Prostate gland (tissue), 2 donors: ENCODE results near the gene NCK1. TPM values are rescaled to one million over a fixed set of nuclear protein-coding genes. Genes with fewer than 3 reads are reported as not detected.

Experiments used
- DNase-seq: peaks from one replicate; pipeline ENCODE4 v3.0.0-alpha.2; 2019; ENCODE audit warnings: low spot score
- H3K27ac ChIP-seq, 2 donors: fragments of 200-600 bp; sonication (generic); 2 replicates each; pipeline ENCODE4 v1.5.1; 2017 to 2019
- H3K27me3 ChIP-seq: fragments of 200-600 bp; sonication (generic); replicated peaks from 2 replicates; pipeline ENCODE4 v1.5.1; 2019; ENCODE audit not compliant: insufficient read depth
- H3K36me3 ChIP-seq, 2 donors: fragments of 200-600 bp; sonication (generic); 1 replicate in 1 of 2; 2 replicates in 1 of 2; pipeline versions ENCODE4 v1.5.1 to v1.8.1; 2017 to 2019
- H3K4me1 ChIP-seq: fragments of 200-600 bp; sonication (generic); replicated peaks from 2 replicates; pipeline ENCODE4 v1.5.1; 2019
- H3K4me3 ChIP-seq, 2 donors: fragments of 200-600 bp; sonication (generic); 2 replicates each; pipeline ENCODE4 v1.5.1; 2017 to 2019
- H3K9me3 ChIP-seq: fragments of 200-600 bp; sonication (generic); 2 replicates; pipeline ENCODE4 v1.5.1; 2017
- POLR2A ChIP-seq: fragments of 450-650 bp; IDR thresholded peaks from one replicate; pipeline ENCODE4 v1.6.1; 2016; ENCODE audit warnings: antibody characterized with exemption, mild to moderate bottlenecking
- POLR2AphosphoS5 ChIP-seq: sonication (generic); formaldehyde crosslinking; IDR thresholded peaks from one replicate; pipeline ENCODE4 v1.6.1; 2017; ENCODE audit warnings: antibody characterized with exemption
- WGBS: methylation state at CpG from one replicate; pipeline ENCODE4 v1.1.5; 2018; 5-methylcytosine and 5-hydroxymethylcytosine counted together
- intact Hi-C: fragments of 100-400 bp; cut with DNase I; formaldehyde crosslinking; loops from one replicate; pipeline ENCODE4 v1.14.2; 2022
- total RNA-seq, 2 donors: library from RNA; depleted of rRNA; stranded (reverse); fragments of >200 nt; gene quantifications; one replicate each; pipeline ENCODE4 v1.1.0, GENCODE V29; 2016
- TF ChIP-seq, protein P1 (sequence below), 4 experiments: fragments of 200-600 bp in 2 of 4; fragments of 450-650 bp in 2 of 4; sonication (generic) in 2 of 4; IDR thresholded peaks; 1 replicate in 3 of 4; 2 replicates in 1 of 4; pipeline ENCODE4 v1.5.1; 2016 to 2019; ENCODE audit warnings: antibody characterized with exemption in 4 of 4, mild to moderate bottlenecking in 2 of 4, moderate library complexity in 2 of 4

The NCK1 gene
- total RNA-seq, 2 donors from 2014 or later = 23.3 to 35.6 TPM

GRCh38 chr3:136937175-136937574 is 75.2 kb downstream of the NCK1 start:
- Histone ChIP-seq H3K4me3 (no peak overlapping the region), H3K27ac (no peak overlapping the region), H3K27me3 (no peaks in the 10 kb centered on the region), H3K9me3 (no peaks in the 10 kb centered on the region), H3K4me1 (no peaks in the 10 kb centered on the region), H3K36me3 (no peaks in the 10 kb centered on the region)
- no peak for DNase-seq
- intact Hi-C loops = no loop called here
- WGBS = 95% methylated on average over 1 of the region's 1 CpG
- TF ChIP-seq POLR2A (no peak), POLR2AphosphoS5 (no peak)
- TF ChIP-seq, protein P1, sequence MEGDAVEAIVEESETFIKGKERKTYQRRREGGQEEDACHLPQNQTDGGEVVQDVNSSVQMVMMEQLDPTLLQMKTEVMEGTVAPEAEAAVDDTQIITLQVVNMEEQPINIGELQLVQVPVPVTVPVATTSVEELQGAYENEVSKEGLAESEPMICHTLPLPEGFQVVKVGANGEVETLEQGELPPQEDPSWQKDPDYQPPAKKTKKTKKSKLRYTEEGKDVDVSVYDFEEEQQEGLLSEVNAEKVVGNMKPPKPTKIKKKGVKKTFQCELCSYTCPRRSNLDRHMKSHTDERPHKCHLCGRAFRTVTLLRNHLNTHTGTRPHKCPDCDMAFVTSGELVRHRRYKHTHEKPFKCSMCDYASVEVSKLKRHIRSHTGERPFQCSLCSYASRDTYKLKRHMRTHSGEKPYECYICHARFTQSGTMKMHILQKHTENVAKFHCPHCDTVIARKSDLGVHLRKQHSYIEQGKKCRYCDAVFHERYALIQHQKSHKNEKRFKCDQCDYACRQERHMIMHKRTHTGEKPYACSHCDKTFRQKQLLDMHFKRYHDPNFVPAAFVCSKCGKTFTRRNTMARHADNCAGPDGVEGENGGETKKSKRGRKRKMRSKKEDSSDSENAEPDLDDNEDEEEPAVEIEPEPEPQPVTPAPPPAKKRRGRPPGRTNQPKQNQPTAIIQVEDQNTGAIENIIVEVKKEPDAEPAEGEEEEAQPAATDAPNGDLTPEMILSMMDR (IDR thresholded peaks at IDR 0.05) = no peak

- Histone ChIP-seq H3K27me3 (no peaks in the 10 kb centered on the region), H3K9me3 (no peaks in the 10 kb centered on the region), H3K27ac (no peak overlapping the region), H3K4me3 (no peak overlapping the region), H3K4me1 (no peaks in the 10 kb centered on the region), H3K36me3 (no peaks in the 10 kb centered on the region)
- DNase-seq = no peak
- no peak for TF ChIP-seq POLR2AphosphoS5
- TF ChIP-seq, protein P1 (IDR thresholded peaks at IDR 0.05) = no peak
- TF ChIP-seq POLR2A = no peak
- 80% methylated on average over 2 of the region's 2 CpGs for WGBS
- intact Hi-C loops = no loop called here
These were observed 75.8 kb downstream of the NCK1 start for GRCh38 chr3:136937851-136938250.

- no peak for DNase-seq
- TF ChIP-seq POLR2A (no peak), POLR2AphosphoS5 (no peak)
- no peaks in the 10 kb centered on the region for H3K27me3 ChIP-seq
- H3K4me1 ChIP-seq = no peaks in the 10 kb centered on the region
- H3K9me3 ChIP-seq = no peaks in the 10 kb centered on the region
- intact Hi-C loops = no loop called here
- H3K4me3 ChIP-seq = no peak overlapping the region
- H3K27ac ChIP-seq = no peak overlapping the region
- no peaks in the 10 kb centered on the region for H3K36me3 ChIP-seq
These were observed 76.3 kb downstream of the NCK1 start for GRCh38 chr3:136938334-136938733.

GRCh38 chr3:136939489-136939888 is 77.5 kb downstream of the NCK1 start:
- Histone ChIP-seq H3K4me3 (no peak overlapping the region), H3K9me3 (no peaks in the 10 kb centered on the region), H3K27ac (no peak overlapping the region), H3K36me3 (no peaks in the 10 kb centered on the region), H3K27me3 (no peaks in the 10 kb centered on the region), H3K4me1 (no peaks in the 10 kb centered on the region)
- no peak for TF ChIP-seq POLR2A
- TF ChIP-seq, protein P1 (IDR thresholded peaks at IDR 0.05) = no peak
- no peak for TF ChIP-seq POLR2AphosphoS5
- 94% methylated on average over 1 of the region's 1 CpG for WGBS
- DNase-seq = no peak
- intact Hi-C loops = no loop called here

- Histone ChIP-seq H3K27me3 (no peaks in the 10 kb centered on the region), H3K36me3 (no peaks in the 10 kb centered on the region), H3K4me3 (no peak overlapping the region), H3K4me1 (no peaks in the 10 kb centered on the region), H3K27ac (no peak overlapping the region), H3K9me3 (no peaks in the 10 kb centered on the region)
- 100% methylated on average over 1 of the region's 1 CpG for WGBS
- no peak for DNase-seq
- intact Hi-C loops = no loop called here
- no peak for TF ChIP-seq POLR2A
- no peak for TF ChIP-seq POLR2AphosphoS5
- TF ChIP-seq, protein P1 (IDR thresholded peaks at IDR 0.05) = no peak
These were observed 80.8 kb downstream of the NCK1 start for GRCh38 chr3:136942803-136943202.
